AG10803 (cell line): ENCODE data around the gene GLCE.

ENCODE experiments used
- DNase-seq: peaks from one replicate; pipeline ENCODE4 v3.0.0; 2010; ENCODE audit warnings: low read depth
- H3K4me3 ChIP-seq: 2 replicates; pipeline ENCODE4 v1.5.1; 2011; ENCODE audit warnings: mild to moderate bottlenecking, low read length, control low read depth
- CTCF ChIP-seq: conservative IDR thresholded peaks from 2 replicates; pipeline ENCODE4 v1.5.1; 2011; ENCODE audit warnings: mild to moderate bottlenecking, low read length, control low read depth, inconsistent platforms

Gene GLCE

GRCh38 chr15:69158201-69158842 is 2.1 kb upstream of the GLCE start:
- no peak for DNase-seq
- H3K4me3 ChIP-seq, result no peak overlapping the region
- no peak for TF ChIP-seq CTCF

- no peak overlapping the region for H3K4me3 ChIP-seq
- TF ChIP-seq CTCF, result no peak
- DNase-seq, result no peak
Measured at GRCh38 chr15:69158843-69159240, 1.6 kb upstream of the GLCE start.

GRCh38 chr15:69159805-69160140 is 662 bp upstream of the GLCE start:
- H3K4me3 ChIP-seq, result peak overlapping the region; percentile 86
- TF ChIP-seq CTCF, result no peak
- no peak for DNase-seq

- TF ChIP-seq CTCF, result peak; percentile 41
- peak; percentile 25 for DNase-seq
Measured at GRCh38 chr15:69161079-69161877, 843 bp downstream of the GLCE start.

GRCh38 chr15:69161878-69162213 is 1.4 kb downstream of the GLCE start:
- DNase-seq, result no peak
- peak overlapping the region; percentile 86 for H3K4me3 ChIP-seq
- TF ChIP-seq CTCF, result no peak

More at GRCh38 chr15:69161079-69161877, 843 bp downstream of the GLCE start:
- H3K4me3 ChIP-seq, result peak overlapping the region; percentile 86

GRCh38 chr15:69163141-69163669 is 2.8 kb downstream of the GLCE start:
- H3K4me3 ChIP-seq, result no peak overlapping the region
- no peak for DNase-seq
- TF ChIP-seq CTCF, result no peak
